M059J (cell line): ENCODE results near the gene ALKBH2. TPM values are rescaled to one million over a fixed set of nuclear protein-coding genes. Genes with fewer than 3 reads are reported as not detected.

Experiments
- total RNA-seq: library from RNA; depleted of rRNA; stranded (reverse); fragments of >200 nt; shearing (Covaris generic); gene quantifications from 2 replicates; pipeline ENCODE4 v1.2.3, GENCODE V29; 2014; rRNA removed

Gene ALKBH2
- total RNA-seq, 1 experiment from 2014 or later, result 10.8 TPM

Other genes with a start within 250 kb of the ALKBH2 start
- gene SSH1, start 235.9 kb downstream of the ALKBH2 start, total RNA-seq, result 10.5 and 20.1 TPM in 2 replicates
- gene DAO, start 213.4 kb downstream of the ALKBH2 start, total RNA-seq, result not detected in 2 replicates
- not detected in 2 replicates for gene SVOP, start 72.4 kb downstream of the ALKBH2 start, total RNA-seq
- gene USP30, start 40.9 kb downstream of the ALKBH2 start, total RNA-seq, result 10.6 and 18.7 TPM in 2 replicates
- gene UNG, start 4.1 kb upstream of the ALKBH2 start, total RNA-seq, result 72.3 and 78.1 TPM in 2 replicates
- 5.5 and 6.6 TPM in 2 replicates for gene ACACB, start 23.1 kb upstream of the ALKBH2 start, total RNA-seq
- not detected in 2 replicates for gene FOXN4, start 215.8 kb upstream of the ALKBH2 start, total RNA-seq